ENCODE data around the gene MIS12.

- TF ChIP-seq EZH2phosphoT487 (IDR thresholded peaks at IDR 0.05; ENCODE audit: borderline replicate concordance, low read length) (no peak), CTCF (conservative IDR thresholded peaks at IDR 0.05; ENCODE audit: low read depth, low read length) (no peak)
These were observed at the start of gene MIS12 for GRCh38 chr17:5486206-5487124.

All from PC-3 (cell line).